ENCODE measurements around the gene RTL3.

The RTL3 gene

DNA sequence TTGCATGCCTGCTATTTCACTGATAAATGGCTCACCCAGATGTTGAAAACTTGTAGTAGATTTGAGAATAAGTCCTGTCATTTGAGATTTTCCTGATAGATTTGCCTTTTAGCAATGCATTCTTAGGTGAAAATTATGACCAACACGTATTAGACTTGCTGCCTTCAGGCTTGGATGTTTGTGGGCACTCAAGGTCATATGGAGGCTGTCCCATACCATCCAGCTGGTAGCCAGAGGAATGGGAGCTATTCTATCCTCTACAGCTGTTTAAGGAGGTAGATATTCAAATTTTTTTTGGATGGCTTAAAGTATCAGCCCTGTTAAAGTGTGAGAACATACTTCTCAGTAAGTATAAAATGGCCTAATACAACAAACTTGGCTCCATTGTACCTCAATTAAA lies 34.7 kb downstream of the RTL3 start:
- no peak overlapping the region for H3K4me3 ChIP-seq
- no peak for TF ChIP-seq Cebpa-rat (IDR thresholded peaks at IDR 0.05)
- H3K9ac ChIP-seq = no peak overlapping the region
- H3K27me3 ChIP-seq = no peaks in the 10 kb centered on the region
- no peak overlapping the region for H3K4me2 ChIP-seq
- no peaks in the 10 kb centered on the region for H4K20me1 ChIP-seq
- H3K36me3 ChIP-seq = no peaks in the 10 kb centered on the region
- peaks cover 17% of the 10 kb centered on the region for H3K9me3 ChIP-seq
- H3K4me1 ChIP-seq = no peaks in the 10 kb centered on the region
- H3K27ac ChIP-seq = no peak overlapping the region

DNA sequence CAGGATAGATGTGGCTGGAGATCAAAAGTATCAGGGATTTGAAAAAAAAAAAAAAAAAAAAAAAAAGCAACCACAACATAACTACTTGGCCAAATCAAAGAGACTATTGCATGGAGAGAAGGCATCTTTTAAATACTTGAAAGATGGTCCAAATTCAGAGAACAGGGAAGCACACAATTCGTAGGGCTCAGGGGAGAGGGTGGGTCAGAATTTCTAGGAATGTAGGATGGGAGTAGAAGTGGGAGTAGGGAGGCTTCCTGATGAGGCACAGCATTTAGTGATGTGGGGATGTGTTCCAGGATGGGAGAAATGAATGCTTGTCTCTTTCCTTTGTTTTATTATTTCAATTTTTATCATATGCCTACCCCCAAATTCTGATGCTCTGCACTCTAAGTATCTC lies 36.3 kb downstream of the RTL3 start:
- Histone ChIP-seq H3K4me3 (no peak overlapping the region), H3K9ac (no peak overlapping the region), H3K36me3 (no peaks in the 10 kb centered on the region), H3K4me1 (no peaks in the 10 kb centered on the region), H3K9me3 (peaks cover 13% of the 10 kb centered on the region), H3K27me3 (no peaks in the 10 kb centered on the region), H4K20me1 (no peaks in the 10 kb centered on the region), H3K27ac (no peak overlapping the region), H3K4me2 (no peak overlapping the region)
- no peak for TF ChIP-seq Cebpa-rat (IDR thresholded peaks at IDR 0.05)

DNA sequence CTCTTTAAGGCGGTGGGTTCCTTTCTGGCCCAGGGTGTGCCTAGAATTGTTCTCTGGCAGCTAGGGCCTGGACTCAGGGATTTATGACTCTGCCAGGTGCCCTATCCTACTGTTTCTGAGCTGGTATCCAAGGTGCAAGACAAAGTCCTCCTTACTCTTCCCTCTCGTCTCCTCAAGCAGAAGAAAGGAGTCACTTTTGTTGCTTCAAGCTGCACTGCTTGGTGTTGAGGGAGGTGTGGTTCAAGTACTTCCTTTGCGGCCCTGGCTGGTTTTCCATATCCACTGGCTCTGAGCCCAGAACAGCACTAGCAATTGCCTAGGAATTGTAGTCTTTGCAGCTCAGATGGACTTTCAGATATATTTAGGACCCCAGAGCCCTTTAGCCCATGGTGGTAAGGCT lies 39.3 kb downstream of the RTL3 start:
- TF ChIP-seq Cebpa-rat (IDR thresholded peaks at IDR 0.05) = no peak
- H3K27me3 ChIP-seq = no peaks in the 10 kb centered on the region
- H3K36me3 ChIP-seq = no peaks in the 10 kb centered on the region
- no peaks in the 10 kb centered on the region for H4K20me1 ChIP-seq
- no peak overlapping the region for H3K4me3 ChIP-seq
- H3K27ac ChIP-seq = no peak overlapping the region
- no peak overlapping the region for H3K9ac ChIP-seq
- H3K4me2 ChIP-seq = no peak overlapping the region
- H3K4me1 ChIP-seq = no peaks in the 10 kb centered on the region
- no peaks in the 10 kb centered on the region for H3K9me3 ChIP-seq

DNA sequence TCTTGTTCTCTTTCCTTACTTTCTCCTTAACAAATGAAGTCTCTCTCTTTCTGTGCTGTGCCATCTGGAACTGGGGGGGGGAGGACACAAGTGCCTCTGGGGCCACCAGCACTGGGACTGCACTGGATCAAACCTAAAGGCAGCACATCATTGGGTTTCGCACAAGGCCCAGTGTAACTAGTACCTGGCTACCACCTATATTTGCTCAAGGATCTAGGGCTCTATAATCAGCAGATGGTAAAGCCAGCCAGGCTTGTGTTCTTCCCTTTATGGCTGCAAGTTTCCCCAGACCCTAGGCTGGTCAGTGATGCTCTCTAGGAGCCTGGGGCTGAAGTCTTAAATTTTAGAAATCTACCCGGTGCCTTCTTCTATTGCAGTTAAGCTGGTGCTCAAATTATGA lies 40.1 kb downstream of the RTL3 start:
- Histone ChIP-seq H3K4me3 (no peak overlapping the region), H3K9ac (no peak overlapping the region), H3K9me3 (no peaks in the 10 kb centered on the region), H3K4me1 (no peaks in the 10 kb centered on the region), H4K20me1 (no peaks in the 10 kb centered on the region), H3K4me2 (no peak overlapping the region), H3K27me3 (no peaks in the 10 kb centered on the region), H3K36me3 (no peaks in the 10 kb centered on the region), H3K27ac (no peak overlapping the region)
- no peak for TF ChIP-seq Cebpa-rat (IDR thresholded peaks at IDR 0.05)

DNA sequence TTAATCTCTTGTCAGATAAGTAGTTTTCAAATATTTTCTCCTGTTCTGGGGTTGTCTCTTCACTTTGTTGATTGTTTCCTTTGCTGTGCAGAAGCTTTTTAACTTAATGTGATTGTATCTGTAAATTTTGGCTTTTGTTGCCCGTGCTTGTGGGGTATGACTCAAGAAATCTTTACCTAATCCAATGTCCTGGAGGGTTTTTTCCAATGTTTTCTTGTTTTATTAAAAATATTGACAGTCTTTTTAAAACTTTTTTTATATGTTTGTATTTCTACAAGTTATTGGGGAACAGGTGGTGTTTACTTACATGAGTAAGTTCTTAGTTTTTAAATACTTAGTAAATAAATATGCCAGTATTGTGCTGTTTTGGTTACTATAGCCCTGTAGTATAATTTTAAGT lies 44.9 kb downstream of the RTL3 start:
- Histone ChIP-seq H4K20me1 (no peaks in the 10 kb centered on the region), H3K36me3 (no peaks in the 10 kb centered on the region), H3K4me2 (no peak overlapping the region), H3K9ac (no peak overlapping the region), H3K27me3 (no peaks in the 10 kb centered on the region), H3K4me3 (no peak overlapping the region), H3K9me3 (no peaks in the 10 kb centered on the region), H3K27ac (no peak overlapping the region), H3K4me1 (no peaks in the 10 kb centered on the region)
- no peak for TF ChIP-seq Cebpa-rat (IDR thresholded peaks at IDR 0.05)
